GM18907 (cell line): ENCODE results near the gene MEX3D.
"Not testable (repeated sequence)": the region's sequence is repeated elsewhere in the genome, so short reads cannot be mapped to it uniquely, and the experiment has no call there.

ENCODE experiments used
- ATAC-seq: cut with Tn5 transposase; IDR thresholded peaks from one replicate; pipeline ENCODE4 v1.9.1; 2021; ENCODE audit warnings: mild to moderate bottlenecking, moderate library complexity; ENCODE audit not compliant: unreplicated experiment

The MEX3D gene

DNA sequence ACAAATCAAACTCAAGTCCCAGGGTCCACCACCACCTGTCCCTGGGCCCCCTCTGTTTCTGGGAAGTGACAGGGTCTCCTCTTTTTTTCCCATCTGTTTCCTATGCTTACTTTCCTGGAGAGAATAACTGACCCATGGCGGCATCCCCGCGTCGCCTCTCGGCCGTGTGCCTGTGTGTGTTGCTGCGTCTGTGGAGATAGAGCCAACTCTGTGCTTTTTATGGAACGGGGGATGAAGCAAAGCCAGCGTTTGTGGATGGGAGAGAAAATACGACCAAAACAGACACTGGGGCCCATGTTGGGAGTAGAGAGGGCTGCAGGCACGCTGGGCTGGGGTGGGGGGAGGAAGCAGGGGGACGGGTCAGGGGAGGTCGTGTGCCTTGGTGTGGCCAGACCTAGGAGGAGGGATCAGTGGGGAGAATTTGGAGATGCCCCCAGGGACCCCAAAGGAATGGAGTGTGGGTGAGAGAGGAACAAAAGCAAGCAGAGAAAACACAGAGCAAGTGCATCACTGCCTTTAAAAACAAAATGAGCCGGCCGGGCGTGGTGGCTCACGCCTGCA lies 27.7 kb downstream of the MEX3D start:
- ATAC-seq, result no peak

DNA sequence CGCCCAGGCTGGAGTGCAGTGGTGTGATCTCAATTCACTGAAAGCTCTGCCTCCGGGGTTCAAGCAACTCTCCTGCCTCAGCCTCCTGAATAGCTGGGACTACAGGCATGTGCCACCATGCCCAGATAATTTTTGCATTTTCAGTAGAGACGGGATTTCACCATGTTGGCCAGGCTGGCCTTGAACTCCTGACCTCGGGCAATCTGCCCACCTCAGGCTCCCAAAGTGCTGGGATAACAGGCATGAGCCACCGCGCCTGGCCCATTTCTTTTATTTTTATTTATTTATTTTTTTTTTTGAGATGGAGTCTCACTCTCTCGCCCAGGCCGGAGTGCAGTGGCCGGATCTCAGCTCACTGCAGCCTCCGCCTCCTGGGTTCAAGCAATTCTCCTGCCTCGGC lies 28.4 kb downstream of the MEX3D start:
- not testable (repeated sequence) for ATAC-seq

DNA sequence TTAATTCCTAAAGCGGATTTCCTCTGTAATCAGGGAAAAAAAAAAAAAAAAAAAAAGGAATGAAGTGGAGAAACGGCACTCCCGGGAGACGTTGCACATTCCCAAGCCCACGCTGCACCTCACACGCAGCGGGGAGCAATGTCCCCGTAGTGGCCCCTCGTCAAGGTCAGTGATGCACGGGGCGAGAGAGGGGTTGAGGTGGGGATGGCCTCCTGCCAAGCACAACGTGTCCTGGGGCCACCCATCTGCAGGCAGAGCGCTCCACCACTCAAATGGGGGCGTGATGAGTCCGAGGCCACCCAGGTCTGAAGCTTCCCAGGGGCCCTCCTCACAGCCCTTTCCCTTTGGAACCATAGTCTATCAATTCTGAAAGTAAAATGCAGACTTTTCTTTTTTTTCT lies 29.1 kb downstream of the MEX3D start:
- no peak for ATAC-seq

DNA sequence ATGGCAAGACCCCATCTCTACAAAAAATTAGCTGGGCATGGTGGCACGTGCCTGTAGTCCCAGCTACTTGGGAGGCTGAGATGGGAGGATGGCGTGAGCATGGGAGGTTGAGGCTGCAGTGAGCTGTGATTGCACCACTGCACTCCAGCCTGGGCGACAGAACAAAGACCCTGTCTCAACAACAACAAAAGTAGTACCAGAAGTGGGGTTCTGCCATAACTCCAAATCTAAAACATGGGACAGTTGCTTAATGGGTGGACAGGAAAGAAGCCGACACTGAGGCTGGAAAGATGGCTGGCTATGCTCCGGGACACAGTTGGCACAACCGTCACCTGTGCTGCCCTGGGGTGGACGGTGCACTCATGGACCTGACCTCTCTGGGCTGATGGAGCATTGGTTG lies 32.4 kb downstream of the MEX3D start:
- not testable (repeated sequence) for ATAC-seq

DNA sequence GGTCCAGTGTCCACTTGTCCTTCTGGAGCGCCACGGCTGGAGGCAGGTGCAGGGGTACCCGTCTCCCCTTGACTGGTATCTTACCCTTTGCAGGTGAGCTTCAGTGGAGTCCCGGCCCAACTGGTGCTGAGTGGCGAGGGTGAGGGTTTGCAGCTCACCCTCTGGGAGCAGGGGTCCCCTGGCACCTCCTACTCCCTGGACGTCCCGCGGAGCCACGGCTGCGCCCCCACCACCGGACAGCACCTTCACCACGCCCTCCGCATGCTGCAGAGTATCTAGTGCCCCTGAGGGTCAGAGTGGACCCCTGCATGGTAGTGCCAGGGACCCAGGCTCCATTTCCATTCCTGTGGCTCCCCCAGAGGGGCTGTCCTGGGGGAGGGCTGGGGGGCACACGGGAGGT lies 33.2 kb downstream of the MEX3D start:
- no peak for ATAC-seq

DNA sequence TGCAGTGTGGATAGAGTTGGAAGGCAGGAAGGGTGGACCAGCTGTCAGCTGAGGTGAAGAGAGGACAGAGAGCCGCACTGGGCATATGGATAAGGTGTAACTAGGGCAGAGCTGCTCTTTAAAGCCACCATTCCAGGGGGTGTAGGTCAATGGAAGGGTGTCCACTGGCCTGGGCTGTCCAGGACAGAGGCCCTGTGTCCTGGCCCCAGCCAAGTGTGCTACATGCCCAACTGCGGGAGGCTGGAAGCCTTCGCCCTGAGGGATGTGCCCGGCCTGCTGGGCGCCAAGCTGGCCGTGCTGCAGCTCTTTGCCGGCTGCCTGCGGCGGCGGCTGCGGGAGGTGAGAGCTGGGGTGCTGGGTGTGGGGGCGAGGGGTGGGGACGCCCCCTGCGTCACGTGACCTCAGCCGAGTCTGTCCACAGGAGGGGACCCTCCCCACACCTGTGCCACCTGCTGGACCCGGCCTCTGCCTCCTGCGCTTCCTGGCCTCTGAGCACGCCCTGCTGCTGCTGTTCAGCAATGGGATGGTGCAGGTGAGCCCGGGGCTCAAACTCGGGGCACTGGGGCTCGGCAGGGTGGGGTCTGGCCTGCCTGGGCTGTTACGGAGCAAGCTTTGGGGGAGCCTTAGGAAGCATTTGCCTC lies 34.5 kb downstream of the MEX3D start:
- ATAC-seq, result no peak

DNA sequence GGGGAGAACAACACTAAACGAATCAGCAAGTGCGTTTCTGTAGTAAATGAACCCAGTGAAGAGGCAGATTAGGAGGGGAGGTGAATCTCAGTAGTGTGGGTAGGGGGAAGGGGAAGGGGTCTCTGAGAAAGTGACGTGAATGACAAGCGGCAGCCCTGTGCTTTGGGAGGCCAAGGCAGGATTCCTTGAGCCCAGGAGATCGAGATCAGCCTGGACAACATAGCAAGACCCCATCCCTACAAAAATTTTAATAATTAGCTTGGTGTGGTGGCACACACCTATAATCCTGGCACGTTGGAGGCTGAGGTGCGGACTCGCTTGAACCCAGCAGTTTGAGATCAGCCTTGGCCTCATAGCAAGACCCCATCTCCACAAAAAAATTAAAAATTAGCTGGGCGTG lies 36.1 kb downstream of the MEX3D start:
- no peak for ATAC-seq

DNA sequence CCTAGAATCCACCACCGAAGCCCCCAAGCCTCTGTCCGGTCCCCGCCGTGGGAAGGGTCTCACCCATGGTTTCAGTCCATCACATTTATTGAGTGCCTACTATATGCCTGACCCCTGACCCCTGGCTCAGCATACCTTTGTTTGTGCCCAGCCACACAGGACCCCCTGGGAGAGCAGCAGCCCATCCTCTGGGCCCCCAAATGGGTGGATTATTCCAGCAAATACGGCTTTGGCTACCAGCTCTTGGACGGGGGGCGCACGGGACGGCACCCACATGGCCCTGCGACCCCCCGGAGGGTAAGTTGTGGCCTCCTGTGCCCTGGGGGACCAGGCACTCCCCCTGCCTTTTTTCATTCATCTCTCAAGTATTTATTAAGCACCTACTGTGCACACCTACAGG lies 36.5 kb downstream of the MEX3D start:
- ATAC-seq, result no peak

DNA sequence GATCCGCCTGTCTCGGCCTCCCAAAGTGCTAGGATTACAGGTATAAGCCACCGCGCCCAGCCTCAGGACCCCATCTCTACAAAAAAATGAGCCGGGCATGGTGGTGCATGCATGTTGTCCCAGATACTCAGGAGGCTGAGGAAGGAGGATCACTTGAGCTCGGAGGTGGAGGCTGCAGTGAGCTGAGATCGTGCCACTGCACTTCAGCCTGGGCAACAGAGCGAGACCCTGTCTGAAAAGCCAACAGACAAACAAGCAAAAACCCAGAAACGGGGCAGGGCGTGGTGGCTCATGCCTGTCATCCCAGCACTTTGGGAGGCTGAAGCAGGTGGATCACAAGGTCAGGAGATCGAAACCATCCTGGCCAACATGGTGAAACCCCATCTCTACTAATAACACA lies 37.3 kb downstream of the MEX3D start:
- not testable (repeated sequence) for ATAC-seq

DNA sequence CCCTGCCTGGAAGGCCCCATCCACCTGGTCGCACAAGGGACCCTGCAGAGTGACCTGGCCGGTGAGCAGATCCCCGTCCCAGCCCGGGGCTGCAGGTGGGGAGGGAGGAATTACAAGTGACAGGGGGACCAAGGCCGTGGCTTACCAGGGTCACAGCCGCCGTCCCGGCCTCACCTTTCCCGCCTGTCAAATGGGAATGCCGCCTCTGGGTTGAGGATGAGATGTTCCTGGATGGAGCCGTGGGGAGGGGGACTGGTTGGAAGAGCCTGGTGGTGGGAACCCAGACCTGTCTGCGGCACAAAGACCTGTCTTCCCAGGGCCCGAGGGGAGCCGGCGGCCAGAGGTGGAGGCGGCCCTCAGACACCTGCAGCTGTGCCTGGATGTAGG lies 38.7 kb downstream of the MEX3D start:
- no peak for ATAC-seq

DNA sequence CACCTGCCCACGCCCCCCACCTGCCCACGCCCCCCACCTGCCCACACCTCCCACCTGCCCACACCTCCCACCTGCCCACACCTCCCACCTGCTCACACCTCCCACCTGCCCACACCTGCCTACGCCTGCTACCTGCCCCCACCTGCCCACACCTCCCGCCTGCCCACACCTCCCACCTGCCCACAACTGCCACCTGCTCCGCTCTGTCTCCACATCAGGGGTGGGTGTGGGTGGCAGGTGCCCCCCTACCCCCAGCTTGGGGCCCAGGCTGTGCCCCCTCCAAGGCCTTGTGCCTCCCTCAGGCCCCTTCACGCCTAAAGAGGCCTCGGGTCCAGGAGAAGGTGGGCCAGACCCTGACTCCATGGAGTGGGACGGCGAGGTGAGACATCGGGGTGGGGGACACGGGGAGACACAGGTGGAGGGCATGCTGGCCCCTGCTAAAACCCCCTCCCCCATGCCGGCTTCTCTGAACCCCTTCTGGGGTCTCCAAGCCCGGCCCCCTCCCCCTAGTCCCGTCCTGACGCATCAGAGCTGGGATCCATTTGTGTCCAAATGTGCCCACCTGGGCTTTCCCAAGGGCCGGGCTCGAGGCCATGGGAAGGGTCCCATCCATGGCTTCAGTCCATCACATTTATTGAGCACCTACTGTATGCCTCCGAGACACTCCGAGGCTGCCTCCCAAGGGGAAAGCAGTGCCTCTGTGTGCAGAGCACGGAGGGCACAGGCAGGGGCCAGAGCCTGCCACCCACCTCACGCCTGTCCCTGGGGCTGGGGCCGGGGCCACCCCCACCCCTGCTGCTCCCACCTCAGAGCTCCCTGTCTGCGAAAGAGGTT lies 39.3 kb downstream of the MEX3D start:
- ATAC-seq, result no peak

DNA sequence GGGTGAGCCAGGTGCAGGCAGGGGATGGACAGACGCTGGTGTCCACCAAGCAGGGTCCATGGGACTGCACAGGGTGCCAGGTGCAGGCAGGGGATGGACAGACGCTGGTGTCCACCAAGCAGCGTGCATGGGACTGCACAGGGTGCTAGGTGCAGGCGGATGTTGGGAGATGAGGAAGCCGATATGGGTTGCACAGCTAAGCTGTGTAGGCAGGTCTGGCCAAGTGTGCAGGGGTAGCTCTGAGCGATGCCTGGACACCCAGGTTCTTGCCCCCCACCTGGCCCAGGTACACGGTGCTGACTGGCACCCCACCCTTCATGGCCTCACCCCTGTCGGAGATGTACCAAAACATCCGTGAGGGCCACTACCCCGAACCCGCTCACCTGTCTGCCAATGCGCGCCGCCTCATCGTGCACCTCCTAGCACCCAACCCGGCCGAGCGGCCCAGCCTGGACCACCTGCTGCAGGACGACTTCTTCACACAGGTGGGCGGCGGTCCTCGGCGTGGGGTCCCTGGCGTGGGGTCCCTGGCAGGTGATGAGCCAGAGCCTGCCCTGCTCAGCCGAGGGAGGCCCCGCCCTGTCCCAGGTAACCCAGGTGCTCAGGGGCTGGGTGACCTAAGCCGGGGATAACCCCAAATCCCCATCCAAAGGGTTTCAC lies 40.3 kb downstream of the MEX3D start:
- no peak for ATAC-seq

DNA sequence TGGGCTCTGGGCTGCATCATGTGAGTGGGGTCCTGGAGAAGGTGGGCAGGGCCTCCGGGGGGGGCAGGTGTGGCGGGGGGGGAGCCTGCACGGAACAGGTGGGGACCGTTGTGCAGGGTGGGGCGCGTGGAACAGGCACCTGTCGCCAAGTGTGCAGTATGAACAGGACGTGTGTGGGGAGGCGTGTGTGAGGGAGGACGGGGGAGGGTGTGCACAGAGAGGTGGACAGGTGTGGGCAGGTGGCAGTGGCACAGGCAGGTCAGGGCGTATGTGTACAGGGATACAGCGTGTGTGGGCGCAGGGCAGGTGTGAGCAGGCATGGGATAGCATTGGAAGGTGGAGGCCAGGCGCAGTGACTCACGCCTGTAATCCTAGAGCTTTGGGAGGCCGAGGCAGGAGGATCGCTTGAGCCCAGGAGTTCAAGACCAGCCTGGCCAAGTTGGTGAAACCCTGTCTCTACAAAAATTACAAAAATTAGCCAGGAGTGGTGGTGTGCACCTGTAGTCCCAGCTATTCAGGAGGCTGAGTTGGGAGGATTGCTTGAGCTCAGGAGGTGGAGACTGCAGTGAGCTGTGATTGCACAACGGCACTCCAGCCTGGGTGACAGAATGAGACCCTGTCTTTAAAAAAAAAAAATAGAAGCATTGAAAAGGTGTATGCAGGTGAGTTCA lies 41.0 kb downstream of the MEX3D start:
- no peak for ATAC-seq

DNA sequence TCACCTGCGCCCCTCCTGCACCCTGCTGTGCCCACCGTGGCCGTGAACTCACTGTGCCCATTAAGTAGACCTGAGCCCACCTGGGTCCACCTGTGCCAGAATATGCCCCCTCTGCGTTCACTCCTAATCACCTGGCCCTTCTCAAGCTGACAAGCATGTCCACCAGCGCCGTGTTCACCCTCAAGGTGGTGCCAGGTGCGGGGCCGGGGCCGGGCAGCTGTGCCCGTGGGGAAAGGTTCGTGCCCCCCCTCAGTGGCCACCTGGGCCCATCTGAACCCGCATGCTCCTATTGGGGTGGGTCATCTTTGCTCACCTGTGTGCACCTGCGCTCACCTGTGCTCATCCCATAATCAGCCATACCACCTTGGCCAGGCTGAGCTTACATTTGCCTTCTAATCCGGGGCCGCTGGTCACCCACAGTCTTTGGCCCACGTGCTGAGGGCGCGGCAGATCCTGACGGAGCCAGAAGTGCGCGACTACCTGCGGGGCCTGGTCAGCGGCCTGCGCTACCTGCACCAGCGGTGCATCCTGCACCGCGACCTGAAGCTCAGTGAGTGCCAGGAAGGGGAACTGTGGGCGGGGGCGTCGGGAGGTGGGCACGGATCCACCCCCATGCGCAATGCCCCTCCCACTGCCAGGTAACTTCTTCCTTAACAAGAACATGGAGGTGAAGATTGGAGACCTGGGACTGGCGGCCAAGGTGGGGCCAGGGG lies 41.9 kb downstream of the MEX3D start:
- no peak for ATAC-seq

DNA sequence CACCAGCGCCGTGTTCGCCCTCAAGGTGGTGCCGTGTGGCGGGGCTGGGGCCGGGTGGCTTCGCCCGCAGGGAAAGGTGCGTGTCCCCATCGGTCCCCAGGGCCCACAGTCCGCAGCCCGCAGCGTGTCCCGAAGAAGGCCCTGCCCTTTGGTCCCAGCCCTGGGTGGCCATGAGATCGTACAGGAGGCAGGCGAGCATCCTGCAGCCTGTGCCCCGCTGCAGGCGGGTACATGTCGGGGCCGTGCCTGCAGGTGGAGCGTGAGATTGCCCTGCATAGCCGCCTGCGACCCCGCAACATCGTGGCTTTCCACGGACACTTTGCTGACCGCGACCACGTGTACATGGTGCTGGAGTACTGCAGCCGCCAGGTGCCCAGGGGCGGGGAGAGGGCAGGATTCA lies 42.8 kb downstream of the MEX3D start:
- ATAC-seq, result no peak

DNA sequence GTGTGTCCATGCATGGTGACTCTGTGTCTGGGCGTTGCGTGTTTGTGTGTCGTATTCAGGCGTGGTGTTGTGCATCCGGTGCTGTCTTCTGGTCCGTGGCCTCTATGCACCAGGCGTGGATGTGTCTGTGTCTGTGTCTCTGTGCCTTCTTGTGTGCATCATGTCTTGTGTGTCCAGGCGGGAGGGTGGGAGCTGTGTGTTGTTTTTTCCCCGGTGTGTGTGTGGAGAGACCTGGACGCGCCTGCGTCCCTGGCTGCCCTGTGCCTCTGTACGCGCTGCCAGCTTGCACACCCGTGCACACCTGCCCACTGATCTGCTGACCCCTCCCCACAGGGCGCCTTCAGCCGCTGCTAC lies 43.2 kb downstream of the MEX3D start:
- no peak for ATAC-seq

DNA sequence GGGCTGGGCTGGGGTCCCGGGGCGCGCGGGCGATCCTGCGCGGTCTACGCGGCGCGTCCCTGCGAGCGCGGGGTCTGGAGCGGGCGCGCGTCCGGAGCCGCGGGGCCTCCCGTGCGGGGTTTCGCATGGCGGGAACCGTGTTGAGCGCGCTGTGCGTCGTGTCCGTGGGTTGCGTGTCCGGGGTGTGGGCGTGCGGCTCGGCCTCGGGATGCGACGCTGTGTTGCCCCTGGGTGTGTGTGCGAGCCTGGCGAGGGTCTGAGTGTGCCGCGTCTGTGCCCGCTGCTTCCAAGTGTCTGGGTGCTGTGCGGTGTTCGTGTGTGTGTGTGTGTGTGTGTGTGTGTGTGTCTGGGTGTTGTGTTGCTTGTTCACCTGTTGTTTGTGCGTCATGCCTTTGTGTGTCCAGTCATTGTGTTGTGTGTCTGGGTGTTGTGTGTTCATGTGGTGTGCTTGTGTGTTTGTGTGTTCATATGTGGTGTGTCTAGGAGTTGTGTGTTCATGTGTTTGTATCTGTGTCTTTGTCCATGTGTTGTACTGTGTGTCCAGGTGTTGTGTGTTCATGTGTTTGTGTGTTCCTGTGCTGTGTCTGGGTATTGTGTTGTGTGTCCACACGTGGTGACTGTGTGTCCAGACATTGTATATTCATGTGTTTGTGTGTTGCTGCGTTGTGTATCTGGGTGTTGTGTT lies 43.7 kb downstream of the MEX3D start:
- ATAC-seq, result no peak

DNA sequence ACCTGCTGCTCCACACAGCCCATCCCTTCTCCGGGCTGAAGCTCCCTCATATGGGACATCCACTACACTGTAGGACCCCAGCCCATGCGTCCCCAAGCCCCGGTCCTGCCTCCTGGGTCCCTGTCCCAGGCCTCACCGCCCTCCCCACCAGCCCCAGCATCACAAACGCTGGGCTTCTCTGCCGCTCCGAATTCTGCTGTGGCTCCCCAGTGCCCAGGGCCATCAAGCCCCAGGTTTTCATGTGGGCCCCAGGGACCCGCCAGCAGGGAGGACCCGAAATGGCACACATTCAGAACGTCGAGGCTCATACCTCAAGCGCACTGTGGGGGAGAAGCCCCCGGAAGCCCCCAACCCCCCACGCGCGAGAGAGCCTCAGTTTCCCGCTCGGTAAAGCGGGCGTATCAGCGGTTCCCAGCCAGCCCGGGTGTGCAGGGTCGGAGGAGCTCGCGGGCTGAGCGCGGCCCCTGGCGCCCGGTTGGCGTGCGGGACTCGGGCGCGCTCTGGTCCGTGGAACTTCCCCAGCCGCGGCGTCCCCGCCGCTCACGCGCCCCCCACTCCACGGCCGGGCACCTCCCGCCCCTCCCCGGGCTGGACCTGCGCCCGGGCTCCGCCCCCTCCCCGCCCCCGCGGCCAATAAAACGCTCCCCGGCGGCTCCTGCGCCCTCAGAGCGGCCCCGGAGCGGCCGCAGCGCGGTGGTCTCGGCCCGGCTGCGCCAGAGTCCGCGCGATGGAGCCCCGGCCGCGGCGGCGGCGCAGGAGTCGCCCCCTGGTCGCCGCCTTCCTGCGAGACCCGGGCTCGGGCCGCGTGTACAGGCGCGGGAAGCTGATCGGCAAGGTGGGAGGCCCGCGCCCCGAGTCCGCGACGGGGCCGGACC lies 44.5 kb downstream of the MEX3D start, which contains the start of gene PLK5:
TSS of gene PLK5 (plus strand) at position 666 of the 875 bp plus-strand sequence. CDS start 2,920 bp downstream, outside the sequence.
- no peak for ATAC-seq

DNA sequence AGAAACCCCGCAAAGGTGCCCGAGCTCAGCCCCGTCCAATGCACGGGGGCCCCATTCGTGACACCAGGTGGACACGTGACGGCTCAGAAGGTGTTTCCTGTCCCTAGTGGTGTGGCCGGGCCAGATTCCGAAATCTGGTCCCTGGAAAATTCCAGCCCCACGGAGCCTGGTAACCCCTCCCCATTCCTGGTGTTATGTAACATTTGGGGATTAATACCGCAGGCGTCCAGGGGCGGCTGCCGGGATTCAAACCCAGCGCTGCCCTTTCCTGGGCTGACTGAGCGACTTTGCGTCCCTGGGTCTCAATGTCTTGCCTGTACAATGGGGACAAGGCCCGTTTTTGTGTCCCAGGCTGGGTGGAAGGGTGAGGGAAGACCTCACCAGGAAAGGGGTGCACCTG lies 45.3 kb downstream of the MEX3D start:
- ATAC-seq, result no peak
